GM21717 (cell line): Measurements from ENCODE around the gene PPP1R13B.
"Not testable (repeated sequence)": the region's sequence is repeated elsewhere in the genome, so short reads cannot be mapped to it uniquely, and the experiment has no call there.

Experiments
- ATAC-seq: cut with Tn5 transposase; IDR thresholded peaks from one replicate; pipeline ENCODE4 v1.9.1; 2021; ENCODE audit warnings: mild to moderate bottlenecking, moderate library complexity; ENCODE audit not compliant: unreplicated experiment

Gene PPP1R13B

GRCh38 chr14:103803661-103804060, 43.7 kb downstream of the PPP1R13B start:
- no peak for ATAC-seq

- ATAC-seq = no peak
These were observed 45.0 kb downstream of the PPP1R13B start for GRCh38 chr14:103802356-103802755.

- no peak for ATAC-seq
These were observed 45.9 kb downstream of the PPP1R13B start for GRCh38 chr14:103801459-103801858.

- not testable (repeated sequence) for ATAC-seq
These were observed 54.2 kb downstream of the PPP1R13B start for GRCh38 chr14:103793192-103793591.

- no peak for ATAC-seq
These were observed 59.3 kb downstream of the PPP1R13B start for GRCh38 chr14:103788086-103788485.

- no peak for ATAC-seq
These were observed 65.0 kb downstream of the PPP1R13B start for GRCh38 chr14:103782376-103782775.

- not testable (repeated sequence) for ATAC-seq
These were observed 71.1 kb downstream of the PPP1R13B start for GRCh38 chr14:103776319-103776718.

- no peak for ATAC-seq
These were observed 71.9 kb downstream of the PPP1R13B start for GRCh38 chr14:103775506-103775905.

- no peak for ATAC-seq
These were observed 73.9 kb downstream of the PPP1R13B start for GRCh38 chr14:103773521-103773920.

GRCh38 chr14:103772078-103772712, 75.2 kb downstream of the PPP1R13B start:
- ATAC-seq = no peak

- no peak for ATAC-seq
These were observed 76.5 kb downstream of the PPP1R13B start for GRCh38 chr14:103770902-103771301.

- ATAC-seq = no peak
These were observed 76.9 kb downstream of the PPP1R13B start for GRCh38 chr14:103770500-103770899.

- no peak for ATAC-seq
These were observed 80.0 kb downstream of the PPP1R13B start for GRCh38 chr14:103767336-103767894.

- no peak for ATAC-seq
These were observed 81.8 kb downstream of the PPP1R13B start for GRCh38 chr14:103765526-103765925.

GRCh38 chr14:103763730-103764488, 83.5 kb downstream of the PPP1R13B start:
- peak; percentile 72 for ATAC-seq

GRCh38 chr14:103762541-103762940, 84.8 kb downstream of the PPP1R13B start:
- ATAC-seq = no peak

- ATAC-seq = no peak
These were observed 85.3 kb downstream of the PPP1R13B start for GRCh38 chr14:103762036-103762435.

- ATAC-seq = no peak
These were observed 89.2 kb downstream of the PPP1R13B start for GRCh38 chr14:103758059-103758776.

GRCh38 chr14:103755060-103755459, 92.3 kb downstream of the PPP1R13B start:
- no peak for ATAC-seq

GRCh38 chr14:103753774-103754173, 93.6 kb downstream of the PPP1R13B start:
- no peak for ATAC-seq

- ATAC-seq = no peak
These were observed 97.5 kb downstream of the PPP1R13B start for GRCh38 chr14:103749860-103750259.
